HepG2 (cell line): ENCODE data around the gene LILRB3. TPM values are rescaled to one million over a fixed set of nuclear protein-coding genes. Genes with fewer than 3 reads are reported as not detected.

Source experiments
- ARID2 ChIP-seq: sonication (generic); formaldehyde crosslinking; IDR thresholded peaks from 2 replicates; pipeline ENCODE4 v1.8.1; 2022; ENCODE audit warnings: mild to moderate bottlenecking, missing genetic modification reagents, borderline replicate concordance
- FOSL1 ChIP-seq: sonication (generic); formaldehyde crosslinking; IDR thresholded peaks from 2 replicates; pipeline ENCODE4 v1.9.0; 2021; ENCODE audit warnings: missing genetic modification reagents, borderline replicate concordance
- HNF4G ChIP-seq, 2 experiments: sonication (generic) in 1 of 2; formaldehyde crosslinking in 1 of 2; IDR thresholded peaks; 2 replicates each; pipeline versions ENCODE4 v1.4.0 to v1.6.1; 2011 to 2020; ENCODE audit warnings: borderline replicate concordance in 2 of 2, low read depth in 2 of 2, mild to moderate bottlenecking in 2 of 2, low read length in 1 of 2, missing genetic modification reagents in 1 of 2, moderate library complexity in 1 of 2
- KDM2A ChIP-seq: sonication (generic); formaldehyde crosslinking; IDR thresholded peaks from 2 replicates; pipeline ENCODE4 v1.4.0; 2020; ENCODE audit warnings: low read depth, missing genetic modification reagents, borderline replicate concordance
- MTA3 ChIP-seq: sonication (generic); formaldehyde crosslinking; IDR thresholded peaks from 2 replicates; pipeline ENCODE4 v1.4.0; 2020; ENCODE audit warnings: missing genetic modification reagents
- NFIB ChIP-seq: sonication (generic); formaldehyde crosslinking; IDR thresholded peaks from 2 replicates; pipeline ENCODE4 v1.9.0; 2021; ENCODE audit warnings: missing genetic modification reagents, mild to moderate bottlenecking, borderline replicate concordance
- PATZ1 ChIP-seq: sonication (generic); formaldehyde crosslinking; IDR thresholded peaks from 2 replicates; pipeline ENCODE4 v1.4.0; 2020; ENCODE audit warnings: missing genetic modification reagents
- PAWR ChIP-seq: sonication (generic); formaldehyde crosslinking; IDR thresholded peaks from 2 replicates; pipeline ENCODE4 v1.4.0; 2020; ENCODE audit warnings: missing genetic modification reagents, mild to moderate bottlenecking, borderline replicate concordance
- RAD21 ChIP-seq: fragments of 450-650 bp; formaldehyde crosslinking; IDR thresholded peaks from 2 replicates; pipeline ENCODE4 v1.5.0; 2020; ENCODE audit warnings: mild to moderate bottlenecking
- ZNF12 ChIP-seq: sonication (generic); formaldehyde crosslinking; IDR thresholded peaks from 2 replicates; pipeline ENCODE4 v1.5.0; 2020; ENCODE audit warnings: missing genetic modification reagents
- ZNF160 ChIP-seq: sonication (generic); formaldehyde crosslinking; IDR thresholded peaks from 2 replicates; pipeline ENCODE4 v1.8.0; 2022; ENCODE audit warnings: mild to moderate bottlenecking, inconsistent platforms, missing genetic modification reagents
- ZNF253 ChIP-seq: sonication (generic); formaldehyde crosslinking; IDR thresholded peaks from 2 replicates; pipeline ENCODE4 v1.8.0; 2022; ENCODE audit warnings: mild to moderate bottlenecking, missing genetic modification reagents, borderline replicate concordance
- ZNF263 ChIP-seq: sonication (generic); formaldehyde crosslinking; IDR thresholded peaks from 2 replicates; pipeline ENCODE4 v1.4.0; 2020; ENCODE audit warnings: missing genetic modification reagents
- ZNF333 ChIP-seq: sonication (generic); formaldehyde crosslinking; IDR thresholded peaks from 2 replicates; pipeline ENCODE4 v1.4.0; 2020; ENCODE audit warnings: mild to moderate bottlenecking, missing genetic modification reagents, borderline replicate concordance
- ZNF354B ChIP-seq: sonication (generic); formaldehyde crosslinking; IDR thresholded peaks from 2 replicates; pipeline ENCODE4 v1.8.0; 2022; ENCODE audit warnings: mild to moderate bottlenecking, missing genetic modification reagents
- ZNF513 ChIP-seq: sonication (generic); formaldehyde crosslinking; conservative IDR thresholded peaks from 2 replicates; pipeline ENCODE4 v1.5.0; 2020; ENCODE audit warnings: missing genetic modification reagents
- ZNF770 ChIP-seq: sonication (generic); formaldehyde crosslinking; IDR thresholded peaks from 2 replicates; pipeline ENCODE4 v1.5.0; 2020; ENCODE audit warnings: mild to moderate bottlenecking, missing genetic modification reagents
- polyA plus RNA-seq, 8 experiments: library from polyadenylated mRNA; depleted of rRNA in 3 of 8; stranded (reverse) in 7 of 8; unstranded in 1 of 8; fragments of >200 nt; fragmentation: Illumina TruSeq in 4 of 8; extraction: Trizol in 4 of 8; gene quantifications; 2 replicates each; pipeline versions ENCODE4 v1.2.1 to v1.2.3, GENCODE V29; 2011 to 2016; ENCODE audit warnings: low read depth in 4 of 8, missing spikeins in 1 of 8, mixed read lengths in 1 of 8; ENCODE audit not compliant: insufficient read depth in 1 of 8
- total RNA-seq, 5 experiments: library from RNA; depleted of rRNA; stranded (reverse); fragments of >200 nt; fragmentation: Illumina TruSeq; extraction: Trizol; gene quantifications; 2 replicates each; pipeline ENCODE4 v1.2.3, GENCODE V29; 2016; ENCODE audit warnings: low read depth in 1 of 5
- TF ChIP-seq, protein P1 (sequence below): sonication (generic); formaldehyde crosslinking; IDR thresholded peaks from 2 replicates; pipeline ENCODE4 v1.8.1; 2023; ENCODE audit warnings: mild to moderate bottlenecking, missing genetic modification reagents, borderline replicate concordance
- TF ChIP-seq, protein P2 (sequence below): sonication (generic); formaldehyde crosslinking; IDR thresholded peaks from 2 replicates; pipeline ENCODE4 v1.4.0; 2020; ENCODE audit warnings: missing genetic modification reagents

The LILRB3 gene
- total and polyA plus RNA-seq, 2 of the 13 experiments (the other 11 are each of a cell fraction or from before 2014, with no cell fraction given), result 0.22 TPM; not detected in 1

DNA sequence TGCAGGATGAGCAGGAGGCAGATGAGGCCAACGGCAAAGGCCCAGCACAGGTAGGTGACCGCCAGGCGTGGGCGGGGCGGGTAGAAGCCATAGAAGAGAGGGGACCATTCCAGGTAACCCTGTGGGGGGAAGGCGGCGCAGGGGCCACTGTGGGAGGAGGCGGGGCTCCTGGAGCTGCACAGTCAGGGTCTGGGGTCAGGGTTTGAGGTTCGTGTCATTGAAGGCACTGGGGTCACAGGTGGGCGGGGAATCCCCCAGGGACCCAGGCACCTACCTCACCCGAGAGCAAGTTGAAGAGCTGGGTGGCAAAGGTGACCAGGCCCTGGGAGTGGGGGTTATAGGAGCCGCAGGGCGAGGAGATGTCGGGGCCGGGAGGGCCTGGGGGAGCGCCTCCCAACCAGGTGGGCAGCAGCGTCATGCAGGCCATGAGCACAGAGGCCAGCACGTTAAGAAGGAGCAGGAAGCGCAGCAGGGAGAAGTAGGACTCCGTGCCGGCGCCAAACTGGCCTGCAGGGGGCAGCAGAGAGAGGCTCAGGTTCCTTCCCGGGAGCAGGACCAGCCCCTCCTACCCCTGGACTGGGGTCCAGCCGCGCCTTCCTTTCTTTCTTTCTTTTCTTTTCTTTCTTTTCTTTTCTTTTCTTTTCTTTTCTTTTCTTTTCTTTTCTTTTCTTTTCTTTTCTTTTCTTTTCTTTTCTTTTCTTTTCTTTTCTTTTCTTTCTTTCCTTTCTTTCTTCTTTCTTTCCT, 54.5 kb downstream of the LILRB3 start (continued):
- no peak for TF ChIP-seq FOSL1 (CRISPR knock-in tag)
- TF ChIP-seq, protein P1, sequence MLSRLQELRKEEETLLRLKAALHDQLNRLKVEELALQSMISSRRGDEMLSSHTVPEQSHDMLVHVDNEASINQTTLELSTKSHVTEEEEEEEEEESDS, result no peak
- TF ChIP-seq ZNF12, result peak; percentile 93
- no peak for TF ChIP-seq NFIB
- TF ChIP-seq ZNF160 (CRISPR knock-in tag), result no peak
- TF ChIP-seq RAD21 (CRISPR knock-in tag), result peak; percentile 42; the same call in 1 of the 2 replicates
- TF ChIP-seq ARID2 (CRISPR knock-in tag), result no peak
- TF ChIP-seq ZNF253 (CRISPR knock-in tag), result no peak
- TF ChIP-seq MTA3 (CRISPR knock-in tag), result no peak
- TF ChIP-seq ZNF333 (CRISPR knock-in tag), result no peak
- TF ChIP-seq PATZ1 (CRISPR knock-in tag), result no peak
- TF ChIP-seq PAWR (CRISPR knock-in tag), result no peak
- TF ChIP-seq, protein P2, sequence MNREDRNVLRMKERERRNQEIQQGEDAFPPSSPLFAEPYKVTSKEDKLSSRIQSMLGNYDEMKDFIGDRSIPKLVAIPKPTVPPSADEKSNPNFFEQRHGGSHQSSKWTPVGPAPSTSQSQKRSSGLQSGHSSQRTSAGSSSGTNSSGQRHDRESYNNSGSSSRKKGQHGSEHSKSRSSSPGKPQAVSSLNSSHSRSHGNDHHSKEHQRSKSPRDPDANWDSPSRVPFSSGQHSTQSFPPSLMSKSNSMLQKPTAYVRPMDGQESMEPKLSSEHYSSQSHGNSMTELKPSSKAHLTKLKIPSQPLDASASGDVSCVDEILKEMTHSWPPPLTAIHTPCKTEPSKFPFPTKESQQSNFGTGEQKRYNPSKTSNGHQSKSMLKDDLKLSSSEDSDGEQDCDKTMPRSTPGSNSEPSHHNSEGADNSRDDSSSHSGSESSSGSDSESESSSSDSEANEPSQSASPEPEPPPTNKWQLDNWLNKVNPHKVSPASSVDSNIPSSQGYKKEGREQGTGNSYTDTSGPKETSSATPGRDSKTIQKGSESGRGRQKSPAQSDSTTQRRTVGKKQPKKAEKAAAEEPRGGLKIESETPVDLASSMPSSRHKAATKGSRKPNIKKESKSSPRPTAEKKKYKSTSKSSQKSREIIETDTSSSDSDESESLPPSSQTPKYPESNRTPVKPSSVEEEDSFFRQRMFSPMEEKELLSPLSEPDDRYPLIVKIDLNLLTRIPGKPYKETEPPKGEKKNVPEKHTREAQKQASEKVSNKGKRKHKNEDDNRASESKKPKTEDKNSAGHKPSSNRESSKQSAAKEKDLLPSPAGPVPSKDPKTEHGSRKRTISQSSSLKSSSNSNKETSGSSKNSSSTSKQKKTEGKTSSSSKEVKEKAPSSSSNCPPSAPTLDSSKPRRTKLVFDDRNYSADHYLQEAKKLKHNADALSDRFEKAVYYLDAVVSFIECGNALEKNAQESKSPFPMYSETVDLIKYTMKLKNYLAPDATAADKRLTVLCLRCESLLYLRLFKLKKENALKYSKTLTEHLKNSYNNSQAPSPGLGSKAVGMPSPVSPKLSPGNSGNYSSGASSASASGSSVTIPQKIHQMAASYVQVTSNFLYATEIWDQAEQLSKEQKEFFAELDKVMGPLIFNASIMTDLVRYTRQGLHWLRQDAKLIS (CRISPR knock-in tag), result no peak
- TF ChIP-seq KDM2A (CRISPR knock-in tag), result peak; percentile 45; the same call in 1 of the 2 replicates
- no peak for TF ChIP-seq ZNF770
- TF ChIP-seq ZNF263 (CRISPR knock-in tag), result no peak
- TF ChIP-seq HNF4G (IDR thresholded peaks at IDR 0.05; ENCODE audit: borderline replicate concordance, low read depth, low read length), result no peak
- TF ChIP-seq HNF4G (CRISPR knock-in tag; IDR thresholded peaks at IDR 0.05; ENCODE audit: borderline replicate concordance, low read depth), result no peak
- no peak for TF ChIP-seq ZNF354B (CRISPR knock-in tag)
- no peak for TF ChIP-seq ZNF513 (CRISPR knock-in tag)
